Mononuclear cell (primary cell): Measurements from ENCODE around the gene PJVK. TPM values are rescaled to one million over a fixed set of nuclear protein-coding genes. Genes with fewer than 3 reads are reported as not detected.
A peak's percentile ranks its signal among the peaks of the same experiment; 100 is the strongest.
"Not testable (repeated sequence)": the region's sequence is repeated elsewhere in the genome, so short reads cannot be mapped to it uniquely, and the experiment has no call there.

Source experiments
- H3K27me3 ChIP-seq: 2 replicates; pipeline ENCODE4 v1.6.0; 2011; ENCODE audit warnings: low read length, control low read depth; ENCODE audit not compliant: insufficient read depth
- H3K4me1 ChIP-seq: 2 replicates; pipeline ENCODE4 v1.5.1; 2011; ENCODE audit warnings: mild to moderate bottlenecking, low read length, control low read depth; ENCODE audit not compliant: insufficient read depth
- H3K4me3 ChIP-seq: 2 replicates; pipeline ENCODE4 v1.5.1; 2011; ENCODE audit warnings: mild to moderate bottlenecking, low read length, moderate library complexity
- H3K9me3 ChIP-seq: 2 replicates; pipeline ENCODE4 v1.5.1; 2011; ENCODE audit warnings: low read depth, mild to moderate bottlenecking, control low read depth, low read length
- total RNA-seq: library from RNA; depleted of rRNA; stranded (reverse); fragments of >200 nt; gene quantifications from one replicate; pipeline ENCODE4 v1.2.3, GENCODE V29; 2012

PJVK gene
- total RNA-seq, 1 donor: 1.2 TPM

GRCh38 chr2:178457390-178457886, 6.3 kb downstream of the PJVK start:
- no peaks in the 10 kb centered on the region for H3K4me1 ChIP-seq
- no peak overlapping the region for H3K4me3 ChIP-seq
- no peaks in the 10 kb centered on the region for H3K27me3 ChIP-seq
- H3K9me3 ChIP-seq: no peaks in the 10 kb centered on the region

- Histone ChIP-seq H3K9me3 (no peaks in the 10 kb centered on the region), H3K27me3 (no peaks in the 10 kb centered on the region), H3K4me1 (no peaks in the 10 kb centered on the region)
Observed at GRCh38 chr2:178469219-178469849, 18.2 kb downstream of the PJVK start.

GRCh38 chr2:178471313-178471712, 20.1 kb downstream of the PJVK start:
- H3K9me3 ChIP-seq, H3K4me3 ChIP-seq, H3K27me3 ChIP-seq, H3K4me1 ChIP-seq: not testable (repeated sequence)

More at GRCh38 chr2:178469219-178469849, 18.2 kb downstream of the PJVK start:
- no peak overlapping the region for H3K4me3 ChIP-seq

GRCh38 chr2:178473373-178473772, 22.2 kb downstream of the PJVK start:
- peaks cover 7% of the 10 kb centered on the region for H3K4me1 ChIP-seq
- no peaks in the 10 kb centered on the region for H3K27me3 ChIP-seq
- no peak overlapping the region for H3K4me3 ChIP-seq
- no peaks in the 10 kb centered on the region for H3K9me3 ChIP-seq

- Histone ChIP-seq H3K9me3 (no peaks in the 10 kb centered on the region), H3K27me3 (no peaks in the 10 kb centered on the region), H3K4me3 (no peak overlapping the region), H3K4me1 (peaks cover 7% of the 10 kb centered on the region)
Observed at GRCh38 chr2:178473931-178474330, 22.8 kb downstream of the PJVK start.

- H3K4me1 ChIP-seq: peaks cover 13% of the 10 kb centered on the region
- H3K27me3 ChIP-seq: no peaks in the 10 kb centered on the region
- H3K4me3 ChIP-seq: no peak overlapping the region
- H3K9me3 ChIP-seq: no peaks in the 10 kb centered on the region
Observed at GRCh38 chr2:178474560-178474959, 23.4 kb downstream of the PJVK start.

- Histone ChIP-seq H3K27me3 (no peaks in the 10 kb centered on the region), H3K9me3 (no peaks in the 10 kb centered on the region), H3K4me1 (peaks cover 25% of the 10 kb centered on the region), H3K4me3 (no peak overlapping the region)
Observed at GRCh38 chr2:178476477-178476876, 25.3 kb downstream of the PJVK start.

GRCh38 chr2:178477443-178478129, 26.4 kb downstream of the PJVK start:
- H3K4me1 ChIP-seq: peaks cover 36% of the 10 kb centered on the region
- H3K9me3 ChIP-seq: no peaks in the 10 kb centered on the region
- no peaks in the 10 kb centered on the region for H3K27me3 ChIP-seq
- peak overlapping the region; percentile 87 for H3K4me3 ChIP-seq

- H3K9me3 ChIP-seq: no peaks in the 10 kb centered on the region
- H3K27me3 ChIP-seq: no peaks in the 10 kb centered on the region
- H3K4me3 ChIP-seq: peak overlapping the region; percentile 87
- peaks cover 41% of the 10 kb centered on the region for H3K4me1 ChIP-seq
Observed at GRCh38 chr2:178478130-178478438, 26.9 kb downstream of the PJVK start.

GRCh38 chr2:178478439-178479274, 27.5 kb downstream of the PJVK start, which contains the start of gene FKBP7:
Gene FKBP7 (minus strand): TSS chr2:178478600. CDS start chr2:178478499, 101 bp downstream.
- H3K4me1 ChIP-seq: peaks cover 42% of the 10 kb centered on the region
- no peaks in the 10 kb centered on the region for H3K9me3 ChIP-seq
- no peaks in the 10 kb centered on the region for H3K27me3 ChIP-seq
- peak within 1 kb of the TSS; percentile 87 for H3K4me3 ChIP-seq

- peaks cover 42% of the 10 kb centered on the region for H3K4me1 ChIP-seq
- H3K4me3 ChIP-seq: peak overlapping the region; percentile 87
- H3K27me3 ChIP-seq: no peaks in the 10 kb centered on the region
- H3K9me3 ChIP-seq: no peaks in the 10 kb centered on the region
Observed at GRCh38 chr2:178479275-178479616, 28.1 kb downstream of the PJVK start.

- Histone ChIP-seq H3K4me3 (peak overlapping the region; percentile 59), H3K9me3 (no peaks in the 10 kb centered on the region), H3K27me3 (no peaks in the 10 kb centered on the region), H3K4me1 (peaks cover 42% of the 10 kb centered on the region)
Observed at GRCh38 chr2:178479758-178480226, 28.6 kb downstream of the PJVK start.

GRCh38 chr2:178480227-178481181, 29.3 kb downstream of the PJVK start, which contains the start of gene PLEKHA3:
Gene PLEKHA3 (plus strand): TSS chr2:178480457. CDS start chr2:178480870, 413 bp downstream.
- H3K4me3 ChIP-seq: peak within 1 kb of the TSS; percentile 59
- no peaks in the 10 kb centered on the region for H3K9me3 ChIP-seq

GRCh38 chr2:178482437-178482836, 31.3 kb downstream of the PJVK start:
- Histone ChIP-seq H3K4me1 (peaks cover 42% of the 10 kb centered on the region), H3K27me3 (no peaks in the 10 kb centered on the region), H3K4me3 (no peak overlapping the region), H3K9me3 (no peaks in the 10 kb centered on the region)

More at GRCh38 chr2:178480227-178481181, 29.3 kb downstream of the PJVK start, which contains the start of gene PLEKHA3:
- H3K4me1 ChIP-seq: peaks cover 42% of the 10 kb centered on the region
- no peaks in the 10 kb centered on the region for H3K27me3 ChIP-seq
